Right atrium auricular region (tissue), 2 donors: ENCODE results near the gene ARSB. TPM values are rescaled to one million over a fixed set of nuclear protein-coding genes. Genes with fewer than 3 reads are reported as not detected.

Experiments used
- DNase-seq: peaks from one replicate; pipeline ENCODE4 v3.0.0-alpha.2; 2019; ENCODE audit warnings: low spot score
- H3K27ac ChIP-seq, 2 donors: fragments of 200-600 bp; sonication (generic); 1 replicate in 1 of 2; 2 replicates in 1 of 2; pipeline ENCODE4 v1.5.1; 2016 to 2019
- H3K27me3 ChIP-seq, 2 donors: fragments of 200-600 bp; sonication (generic); one replicate each; pipeline versions ENCODE4 v1.5.1 to v1.6.0; 2017 to 2019
- H3K36me3 ChIP-seq: fragments of 200-600 bp; sonication (generic); one replicate; pipeline ENCODE4 v1.5.1; 2016
- H3K4me1 ChIP-seq, 2 donors: fragments of 200-600 bp; sonication (generic); one replicate each; pipeline versions ENCODE4 v1.5.1 to v1.6.0; 2017 to 2019
- H3K4me3 ChIP-seq, 2 donors: fragments of 200-600 bp; sonication (generic); 1 replicate in 1 of 2; 2 replicates in 1 of 2; pipeline ENCODE4 v1.5.1; 2017 to 2019; ENCODE audit warnings: mild to moderate bottlenecking in 1 of 2, moderate library complexity in 1 of 2
- H3K9me3 ChIP-seq, 2 donors: fragments of 200-600 bp; sonication (generic); one replicate each; pipeline ENCODE4 v1.5.1; 2019
- total RNA-seq, 2 donors: library from RNA; depleted of rRNA; stranded (reverse); fragments of >200 nt; gene quantifications; one replicate each; pipeline ENCODE4 v1.1.0, GENCODE V29; 2016
- TF ChIP-seq, protein P1 (sequence below), 2 donors: fragments of 200-600 bp; sonication (generic); IDR thresholded peaks; one replicate each; pipeline ENCODE4 v1.5.1; 2019; ENCODE audit warnings: antibody characterized with exemption in 2 of 2

Gene ARSB
- total RNA-seq, 2 donors from 2014 or later: 11.5 to 16.4 TPM

DNA sequence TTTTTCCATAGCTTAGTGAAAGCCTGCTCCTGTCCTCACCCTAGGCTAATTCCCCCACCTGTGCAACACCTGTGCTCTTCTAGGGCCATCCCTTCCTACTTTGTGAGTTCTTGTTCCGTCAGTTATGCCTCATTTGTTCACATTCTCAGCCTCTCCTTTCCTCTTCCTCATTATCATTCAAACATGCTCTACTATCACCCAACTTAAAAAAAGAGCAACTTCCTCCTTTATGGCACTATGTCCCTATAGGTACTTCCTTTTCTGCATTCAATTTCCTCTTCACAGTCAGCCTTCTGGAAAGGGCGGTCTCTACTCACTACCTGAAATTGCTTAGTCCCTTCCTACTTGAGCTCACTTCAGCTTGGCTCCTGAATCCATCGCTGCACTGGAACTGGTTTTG, 224.7 kb downstream of the ARSB start:
- Histone ChIP-seq H3K36me3 (no peaks in the 10 kb centered on the region), H3K4me3 (no peak overlapping the region), H3K4me1 (no peaks in the 10 kb centered on the region), H3K27me3 (no peaks in the 10 kb centered on the region), H3K9me3 (no peaks in the 10 kb centered on the region), H3K27ac (no peak overlapping the region)
- DNase-seq: no peak
- TF ChIP-seq, protein P1, sequence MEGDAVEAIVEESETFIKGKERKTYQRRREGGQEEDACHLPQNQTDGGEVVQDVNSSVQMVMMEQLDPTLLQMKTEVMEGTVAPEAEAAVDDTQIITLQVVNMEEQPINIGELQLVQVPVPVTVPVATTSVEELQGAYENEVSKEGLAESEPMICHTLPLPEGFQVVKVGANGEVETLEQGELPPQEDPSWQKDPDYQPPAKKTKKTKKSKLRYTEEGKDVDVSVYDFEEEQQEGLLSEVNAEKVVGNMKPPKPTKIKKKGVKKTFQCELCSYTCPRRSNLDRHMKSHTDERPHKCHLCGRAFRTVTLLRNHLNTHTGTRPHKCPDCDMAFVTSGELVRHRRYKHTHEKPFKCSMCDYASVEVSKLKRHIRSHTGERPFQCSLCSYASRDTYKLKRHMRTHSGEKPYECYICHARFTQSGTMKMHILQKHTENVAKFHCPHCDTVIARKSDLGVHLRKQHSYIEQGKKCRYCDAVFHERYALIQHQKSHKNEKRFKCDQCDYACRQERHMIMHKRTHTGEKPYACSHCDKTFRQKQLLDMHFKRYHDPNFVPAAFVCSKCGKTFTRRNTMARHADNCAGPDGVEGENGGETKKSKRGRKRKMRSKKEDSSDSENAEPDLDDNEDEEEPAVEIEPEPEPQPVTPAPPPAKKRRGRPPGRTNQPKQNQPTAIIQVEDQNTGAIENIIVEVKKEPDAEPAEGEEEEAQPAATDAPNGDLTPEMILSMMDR (IDR thresholded peaks at IDR 0.05): no peak

DNA sequence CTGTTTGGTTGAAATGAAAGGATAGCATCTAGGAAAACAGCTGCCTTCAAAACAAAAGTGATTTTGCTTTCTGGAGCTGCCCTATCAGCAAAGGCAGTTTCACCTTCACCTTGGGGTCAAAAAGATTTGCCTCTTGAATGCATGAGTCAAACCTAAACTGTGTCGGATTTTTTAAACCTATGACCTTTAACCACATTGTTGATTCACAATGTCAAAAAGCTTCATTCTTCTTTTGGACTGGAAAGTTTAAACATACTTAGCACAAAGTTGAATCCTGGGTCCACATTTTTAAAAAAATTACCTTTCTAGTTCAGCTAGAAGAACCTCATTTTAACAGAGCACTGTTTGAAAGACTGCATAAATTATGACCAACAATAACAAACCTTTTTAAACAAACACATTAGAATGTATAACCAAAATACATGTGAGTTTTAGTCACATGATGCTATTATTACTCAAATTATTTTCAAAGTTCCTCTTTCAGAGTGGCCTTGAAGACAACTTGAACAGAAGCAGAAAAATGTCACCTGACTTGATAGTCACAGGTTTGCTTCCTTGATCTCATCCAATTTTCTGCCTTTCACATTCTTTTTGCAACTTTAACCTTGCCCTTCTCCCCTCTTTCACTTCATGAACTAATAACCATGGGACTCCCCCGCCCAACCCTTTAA, 226.8 kb downstream of the ARSB start:
- TF ChIP-seq, protein P1 (IDR thresholded peaks at IDR 0.05): no peak
- no peak for DNase-seq
- H3K9me3 ChIP-seq: no peaks in the 10 kb centered on the region

DNA sequence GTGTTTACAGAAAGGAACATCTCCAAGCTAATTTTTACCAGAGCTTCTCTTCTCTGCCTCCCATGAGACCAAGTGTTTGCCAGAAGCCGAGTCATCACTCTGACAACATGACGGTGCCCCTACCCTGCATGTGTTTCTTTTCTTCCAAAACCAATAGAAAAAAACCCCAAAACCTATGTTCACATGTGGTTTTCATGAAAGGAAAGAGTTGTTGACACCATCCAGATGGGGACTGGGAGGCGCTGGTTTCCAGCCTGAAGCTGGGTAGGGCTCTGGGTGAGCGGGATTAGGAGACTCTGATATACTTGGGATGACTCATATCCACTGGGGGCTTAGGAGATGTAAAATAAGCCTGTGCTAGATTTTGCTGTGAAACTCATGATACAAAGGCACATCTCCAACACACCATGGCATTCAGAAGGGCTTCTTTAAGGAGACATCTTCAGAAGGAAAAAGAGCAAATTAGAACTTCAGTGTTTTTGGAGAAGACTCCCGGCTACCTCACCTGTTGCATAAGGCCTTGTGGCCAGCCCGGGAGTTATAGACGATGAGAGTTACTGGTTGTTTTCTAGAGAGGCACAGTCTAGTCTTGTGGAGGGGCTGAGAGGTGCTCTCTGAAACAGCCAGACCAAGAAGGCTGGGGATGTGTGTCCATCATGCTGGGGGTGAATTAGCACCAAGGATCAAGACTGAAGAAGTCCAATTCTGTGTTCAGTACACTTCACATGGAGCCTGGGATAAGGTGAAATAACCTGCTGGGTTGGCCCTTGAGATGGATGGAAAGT, 227.6 kb downstream of the ARSB start:
- H3K4me1 ChIP-seq: no peaks in the 10 kb centered on the region
- H3K36me3 ChIP-seq: no peaks in the 10 kb centered on the region
- TF ChIP-seq, protein P1 (IDR thresholded peaks at IDR 0.05): no peak
- H3K9me3 ChIP-seq: no peaks in the 10 kb centered on the region
- peak overlapping the region in 1 of 2 donors; percentile 9 for H3K27ac ChIP-seq
- no peaks in the 10 kb centered on the region for H3K27me3 ChIP-seq
- H3K4me3 ChIP-seq: no peak overlapping the region
- DNase-seq: no peak

More for the DNA sequence above, 226.8 kb downstream of the ARSB start:
- H3K4me3 ChIP-seq: no peak overlapping the region
- H3K36me3 ChIP-seq: no peaks in the 10 kb centered on the region
- H3K27me3 ChIP-seq: no peaks in the 10 kb centered on the region
- no peaks in the 10 kb centered on the region for H3K4me1 ChIP-seq
- H3K27ac ChIP-seq: no peak overlapping the region

DNA sequence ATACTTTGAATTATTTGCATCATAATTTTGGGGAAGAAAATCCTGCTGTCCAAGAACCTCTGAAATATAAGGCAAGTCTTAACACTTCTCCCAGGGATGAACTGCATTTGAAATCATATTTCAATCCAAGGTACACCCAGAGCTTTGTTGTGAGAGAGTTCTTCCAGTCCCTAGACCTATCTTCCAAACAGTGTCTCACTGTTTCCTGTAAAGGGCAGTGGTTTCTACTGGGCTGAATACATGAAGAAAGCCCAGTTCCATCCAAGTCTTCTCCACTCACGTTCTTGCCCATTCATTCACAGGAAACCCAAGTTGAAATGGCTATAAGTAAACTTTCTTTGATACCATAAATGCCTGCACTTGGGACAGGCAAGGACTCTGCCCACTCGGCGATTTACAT, 228.3 kb downstream of the ARSB start:
- H3K27me3 ChIP-seq: no peaks in the 10 kb centered on the region
- TF ChIP-seq, protein P1 (IDR thresholded peaks at IDR 0.05): no peak
- H3K4me1 ChIP-seq: no peaks in the 10 kb centered on the region
- no peaks in the 10 kb centered on the region for H3K9me3 ChIP-seq
- no peak for DNase-seq
- H3K36me3 ChIP-seq: no peaks in the 10 kb centered on the region
- no peak overlapping the region for H3K4me3 ChIP-seq
- H3K27ac ChIP-seq: peak overlapping the region in 1 of 2 donors; percentile 9

DNA sequence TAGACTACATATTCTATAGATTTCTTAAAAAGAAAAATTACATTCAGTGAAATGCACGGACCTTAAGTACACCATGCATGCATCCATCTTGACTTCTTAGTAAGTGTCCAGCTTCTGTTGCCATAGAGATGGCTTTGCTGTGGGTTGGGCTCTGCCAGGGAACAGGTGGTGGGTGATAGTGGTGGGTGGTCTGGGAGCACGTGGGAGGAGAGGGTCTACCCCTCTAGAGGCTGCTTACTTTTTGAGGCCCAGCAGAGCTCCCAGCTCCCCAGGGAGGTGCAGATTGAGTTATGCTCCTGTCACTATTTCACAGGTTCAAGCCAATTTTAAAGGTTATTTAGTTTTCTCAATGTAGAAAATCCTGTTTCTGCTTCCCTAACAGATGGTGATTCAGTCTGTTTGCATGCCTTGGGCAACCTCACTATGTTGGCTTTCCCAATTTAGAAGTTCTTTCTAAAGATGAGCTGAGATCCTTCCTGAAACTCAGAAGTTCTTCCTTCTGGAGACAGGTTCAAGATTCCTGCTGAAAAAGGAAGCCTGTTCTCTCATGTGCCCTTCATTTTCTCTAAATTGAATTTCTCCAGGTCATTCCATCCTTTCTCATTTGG, 229.2 kb downstream of the ARSB start:
- no peak overlapping the region for H3K4me3 ChIP-seq
- TF ChIP-seq, protein P1 (IDR thresholded peaks at IDR 0.05): no peak
- H3K27me3 ChIP-seq: no peaks in the 10 kb centered on the region
- H3K27ac ChIP-seq: no peak overlapping the region
- DNase-seq: no peak
- H3K36me3 ChIP-seq: no peaks in the 10 kb centered on the region
- no peaks in the 10 kb centered on the region for H3K4me1 ChIP-seq
- no peaks in the 10 kb centered on the region for H3K9me3 ChIP-seq
